Activated CD8-positive, alpha-beta T cell treated with anti-CD3 and anti-CD28 coated beads, Interleukin-2, amount 10 ng/mL, durations not matched to agents 7 days and 5 days (primary cell): ENCODE results near the gene OTUD3. TPM values are rescaled to one million over a fixed set of nuclear protein-coding genes. Genes with fewer than 3 reads are reported as not detected.

ENCODE experiments used
- ATAC-seq: fragments of 150-1000 bp; cut with Tn5 transposase; one replicate; pipeline ENCODE4 v1.10.0; 2021; ENCODE audit warnings: moderate library complexity
- CTCF ChIA-PET: fragments of 350-600 bp; sonication (Branson Sonifier 250); formaldehyde crosslinking; loops from one replicate; lab custom pipeline; 2021; ENCODE audit warnings: antibody characterized with exemption; lab: Charles Lee
- POLR2A ChIA-PET: fragments of 350-600 bp; sonication (Branson Sonifier 250); formaldehyde crosslinking; loops from one replicate; lab custom pipeline; 2021; ENCODE audit warnings: antibody characterized with exemption; lab: Charles Lee
- DNase-seq: peaks from one replicate; pipeline ENCODE4 v3.0.0-alpha.2; 2020
- H3K27ac Mint-ChIP-seq: one replicate; pipeline ENCODE4 v1.8.0; 2021; ENCODE audit warnings: mild to moderate bottlenecking, mixed read lengths
- H3K27me3 Mint-ChIP-seq: one replicate; pipeline ENCODE4 v1.8.0; 2021; ENCODE audit warnings: low read depth, mixed read lengths
- H3K36me3 Mint-ChIP-seq: one replicate; pipeline ENCODE4 v1.8.0; 2021; ENCODE audit warnings: low read depth, mixed read lengths
- H3K4me1 Mint-ChIP-seq: one replicate; pipeline ENCODE4 v1.8.0; 2021; ENCODE audit warnings: low read depth, mixed read lengths
- H3K4me3 Mint-ChIP-seq: one replicate; pipeline ENCODE4 v1.8.0; 2021; ENCODE audit warnings: mild to moderate bottlenecking, mixed read lengths
- H3K9me3 Mint-ChIP-seq: one replicate; pipeline ENCODE4 v1.8.0; 2022; ENCODE audit warnings: mixed read lengths; ENCODE audit not compliant: insufficient read depth
- total RNA-seq, 2 experiments: library from RNA; stranded (reverse); gene quantifications; one replicate each; pipeline ENCODE4 v1.2.3, GENCODE V29; 2021

OTUD3 gene
- total RNA-seq, 2 experiments from 2014 or later = 9.7 to 10.4 TPM

DNA sequence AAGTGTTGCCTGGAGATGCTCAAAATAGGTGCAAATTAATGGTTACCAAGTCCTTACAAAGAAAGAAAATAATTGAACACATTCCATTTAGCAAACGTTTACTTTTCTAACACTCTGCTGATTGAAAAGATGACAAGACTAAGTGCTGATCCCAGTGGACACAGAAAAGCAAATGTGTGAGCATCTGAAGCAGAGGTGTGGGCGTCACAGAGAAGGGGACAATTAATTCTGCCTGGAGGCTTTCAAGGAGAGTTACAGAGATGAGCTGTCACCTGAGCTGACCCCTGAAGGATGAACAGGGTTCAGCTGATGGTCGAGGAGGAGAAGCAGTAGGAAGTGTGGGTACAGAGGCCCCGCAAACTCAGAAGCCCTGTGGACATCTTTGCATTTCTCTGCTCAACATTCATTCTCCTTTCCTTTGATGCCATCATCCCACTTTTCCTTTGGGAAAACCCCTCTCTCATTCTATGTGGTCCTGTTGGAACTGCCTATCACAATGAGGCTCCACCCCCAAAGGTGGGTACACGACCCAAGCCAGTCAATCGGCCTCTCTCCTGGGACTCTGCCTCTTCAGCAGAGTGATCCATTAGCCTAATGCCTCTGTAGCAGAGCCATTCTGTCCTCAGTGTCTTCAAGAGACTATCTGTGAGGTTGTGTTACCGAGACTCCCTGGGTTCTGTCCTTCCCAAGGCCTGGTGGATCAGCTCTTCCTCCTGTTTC is 58.5 kb downstream of the OTUD3 start:
- ChIA-PET CTCF (no interaction called here), POLR2A (no interaction called here)
- no peak overlapping the region for H3K27ac Mint-ChIP-seq
- no peak overlapping the region for H3K4me3 Mint-ChIP-seq
- H3K9me3 Mint-ChIP-seq = no peaks in the 10 kb centered on the region
- ATAC-seq (no peak), DNase-seq (no peak)
- H3K36me3 Mint-ChIP-seq = no peaks in the 10 kb centered on the region
- H3K4me1 Mint-ChIP-seq = peaks cover 3% of the 10 kb centered on the region
- no peaks in the 10 kb centered on the region for H3K27me3 Mint-ChIP-seq

DNA sequence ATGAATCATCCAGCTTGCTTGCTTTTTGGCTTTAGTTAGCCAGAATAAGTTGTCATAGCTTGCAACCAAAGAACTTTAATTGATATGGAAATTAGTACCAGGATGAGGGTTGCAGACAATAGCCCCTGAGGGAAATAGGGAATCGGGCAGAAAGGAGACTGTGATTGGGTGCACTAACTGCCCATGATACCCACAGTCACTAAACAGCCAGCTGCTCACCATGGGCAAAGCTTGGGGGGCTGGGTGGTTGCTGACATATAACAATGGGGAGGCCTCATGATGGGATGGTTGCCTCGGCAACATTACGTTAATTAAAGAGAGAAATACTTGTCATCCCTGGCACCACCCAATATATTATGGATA is 59.0 kb downstream of the OTUD3 start:
- Mint-ChIP-seq H3K9me3 (no peaks in the 10 kb centered on the region), H3K4me1 (peaks cover 1% of the 10 kb centered on the region), H3K27me3 (peaks cover 1% of the 10 kb centered on the region), H3K36me3 (no peaks in the 10 kb centered on the region), H3K4me3 (no peak overlapping the region), H3K27ac (no peak overlapping the region)
- ChIA-PET CTCF (no interaction called here), POLR2A (no interaction called here)
- DNase-seq (no peak), ATAC-seq (no peak)

DNA sequence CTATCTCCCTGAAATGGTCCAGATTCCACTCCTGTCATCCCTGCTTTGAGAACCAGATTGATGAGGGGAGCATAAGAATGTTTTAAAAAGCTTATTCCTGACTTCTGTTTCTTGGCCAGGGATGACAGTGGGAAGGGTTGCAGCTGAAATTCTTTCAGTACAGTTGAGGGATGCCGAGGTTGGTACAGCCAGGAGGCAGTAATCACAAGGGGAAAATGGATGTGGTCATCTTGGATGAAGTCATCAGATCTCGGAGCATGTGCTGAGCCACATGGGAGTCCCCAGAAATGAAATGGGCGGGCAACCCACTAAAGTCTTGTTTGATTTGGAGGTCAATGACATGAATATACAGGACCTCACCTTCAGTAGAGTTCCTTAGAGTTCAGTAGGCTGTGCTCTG is 59.9 kb downstream of the OTUD3 start:
- H3K36me3 Mint-ChIP-seq = no peaks in the 10 kb centered on the region
- DNase-seq (no peak), ATAC-seq (no peak)
- no peaks in the 10 kb centered on the region for H3K4me1 Mint-ChIP-seq
- ChIA-PET CTCF (no interaction called here), POLR2A (no interaction called here)
- H3K4me3 Mint-ChIP-seq = no peak overlapping the region
- H3K27me3 Mint-ChIP-seq = peaks cover 7% of the 10 kb centered on the region
- no peaks in the 10 kb centered on the region for H3K9me3 Mint-ChIP-seq
- no peak overlapping the region for H3K27ac Mint-ChIP-seq

DNA sequence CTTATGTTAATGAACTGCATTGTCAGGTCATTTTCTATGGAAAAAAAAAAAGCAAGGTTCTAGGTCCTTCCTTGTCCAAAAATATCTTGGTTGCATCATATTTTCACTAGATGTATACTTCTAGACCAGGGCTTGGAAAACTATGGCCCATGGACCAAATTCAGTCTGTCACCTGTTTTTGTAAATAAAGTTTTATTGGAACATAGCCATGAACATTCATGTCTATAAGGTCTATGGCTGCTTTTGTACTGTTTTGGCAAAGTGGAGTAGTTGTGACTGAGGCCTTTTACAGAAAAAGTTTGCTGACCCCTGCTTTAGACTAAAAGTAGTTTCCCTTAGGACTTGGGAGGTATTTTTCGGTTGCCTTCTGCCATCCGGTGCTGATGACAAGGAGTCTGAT is 60.5 kb downstream of the OTUD3 start:
- H3K27me3 Mint-ChIP-seq = peaks cover 7% of the 10 kb centered on the region
- no peaks in the 10 kb centered on the region for H3K36me3 Mint-ChIP-seq
- ATAC-seq (no peak), DNase-seq (no peak)
- POLR2A ChIA-PET = no interaction called here
- CTCF ChIA-PET = no interaction called here
- H3K4me3 Mint-ChIP-seq = no peak overlapping the region
- no peak overlapping the region for H3K27ac Mint-ChIP-seq
- no peaks in the 10 kb centered on the region for H3K9me3 Mint-ChIP-seq
- no peaks in the 10 kb centered on the region for H3K4me1 Mint-ChIP-seq

DNA sequence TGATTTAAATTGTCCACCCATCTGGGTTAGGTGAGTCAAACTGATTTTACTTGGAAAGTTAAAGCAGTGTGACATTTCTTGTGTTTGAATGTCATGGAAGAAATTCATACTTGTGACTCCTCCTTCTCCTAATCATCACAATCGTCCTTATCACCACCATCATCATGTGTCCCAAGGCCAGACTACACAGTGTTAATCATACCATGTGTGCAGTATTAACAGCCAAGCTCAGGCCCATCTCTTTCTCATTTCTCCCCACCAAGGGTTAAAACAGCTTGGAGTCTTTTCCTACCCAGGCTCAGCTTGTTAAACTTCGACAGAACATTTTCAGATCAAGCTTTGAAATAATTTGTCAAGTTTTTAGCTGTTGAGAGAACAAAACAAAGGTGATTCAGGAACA is 63.7 kb downstream of the OTUD3 start:
- Mint-ChIP-seq H3K4me1 (no peaks in the 10 kb centered on the region), H3K4me3 (no peak overlapping the region), H3K36me3 (no peaks in the 10 kb centered on the region), H3K9me3 (no peaks in the 10 kb centered on the region), H3K27ac (no peak overlapping the region), H3K27me3 (peaks cover 9% of the 10 kb centered on the region)
- ATAC-seq = no peak
- ChIA-PET POLR2A (no interaction called here), CTCF (no interaction called here)
- DNase-seq = no peak

DNA sequence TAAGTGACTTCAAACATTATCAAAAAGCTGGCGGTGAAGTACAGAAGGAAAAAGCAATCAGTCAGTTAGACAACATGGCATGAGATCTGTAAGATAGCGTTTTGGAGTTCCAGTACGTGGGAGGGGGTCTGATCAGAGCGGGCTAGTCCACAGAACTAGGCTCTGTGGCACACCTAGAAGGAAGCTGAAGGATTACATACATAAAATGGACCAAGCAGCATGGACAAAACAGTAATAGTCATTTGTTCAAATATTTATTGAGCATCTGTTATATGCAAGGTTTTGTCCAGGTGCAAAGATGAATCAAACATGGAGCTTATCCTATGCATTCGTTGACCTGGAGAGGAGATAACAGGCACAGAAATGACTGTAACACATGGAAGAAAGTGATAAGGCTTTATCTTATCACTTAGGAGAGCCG is 64.1 kb downstream of the OTUD3 start:
- Mint-ChIP-seq H3K27me3 (peaks cover 9% of the 10 kb centered on the region), H3K4me3 (no peak overlapping the region), H3K9me3 (no peaks in the 10 kb centered on the region), H3K36me3 (no peaks in the 10 kb centered on the region), H3K27ac (no peak overlapping the region), H3K4me1 (no peaks in the 10 kb centered on the region)
- DNase-seq = no peak
- ChIA-PET POLR2A (interaction anchor here (1.2 kb wide), 1 partner anchor 93 kb away, joined by 3 read pairs; no protein-coding TSS in a partner anchor), CTCF (no interaction called here)
- no peak for ATAC-seq

DNA sequence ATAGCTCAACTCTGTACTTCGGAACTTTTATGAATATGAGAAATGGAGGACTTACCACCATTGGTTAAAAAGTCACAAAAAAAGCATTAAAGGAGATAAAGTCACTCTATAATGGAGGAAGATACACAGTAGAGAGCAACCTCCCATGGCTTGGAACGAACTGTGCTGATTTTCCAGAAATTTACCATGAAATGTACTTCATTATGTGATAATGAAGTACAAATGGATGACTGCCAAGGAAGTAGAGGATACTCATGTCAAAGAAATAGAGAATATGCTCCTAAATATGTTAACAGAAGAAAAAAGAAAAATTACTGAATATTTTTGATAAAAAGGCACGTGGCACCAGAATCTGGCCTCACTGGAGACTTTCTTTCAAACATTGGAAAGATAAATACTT is 64.8 kb downstream of the OTUD3 start:
- Mint-ChIP-seq H3K9me3 (no peaks in the 10 kb centered on the region), H3K27ac (no peak overlapping the region), H3K27me3 (peaks cover 10% of the 10 kb centered on the region), H3K4me3 (no peak overlapping the region), H3K4me1 (no peaks in the 10 kb centered on the region), H3K36me3 (no peaks in the 10 kb centered on the region)
- CTCF ChIA-PET = no interaction called here
- no peak for DNase-seq
- ATAC-seq = no peak
- POLR2A ChIA-PET = interaction anchor here (0.6 to 1.2 kb wide), 2 partner anchors 92 to 272 kb away, joined by 3 read pairs; no protein-coding TSS in a partner anchor

DNA sequence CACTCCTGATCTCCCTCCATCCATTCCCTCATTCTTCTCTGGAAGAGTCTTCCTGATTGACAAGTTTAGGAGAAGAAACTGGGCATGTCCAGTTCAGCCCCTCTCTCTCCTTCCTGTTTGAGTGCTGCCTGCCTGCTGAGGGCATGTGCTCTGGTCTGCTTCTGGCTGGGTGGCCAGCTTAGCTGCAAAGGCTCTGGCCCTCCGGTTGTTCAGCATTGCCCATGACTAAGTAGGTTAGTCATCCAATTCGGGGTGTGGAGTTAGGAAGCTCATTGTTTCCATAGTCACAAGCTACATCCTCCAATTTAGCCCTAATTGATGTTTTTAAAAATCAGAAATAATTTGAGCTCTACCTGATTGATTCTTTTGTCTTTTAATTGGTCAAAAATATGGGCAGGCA is 66.8 kb downstream of the OTUD3 start:
- Mint-ChIP-seq H3K27me3 (peaks cover 16% of the 10 kb centered on the region), H3K4me3 (no peak overlapping the region), H3K4me1 (no peaks in the 10 kb centered on the region), H3K9me3 (no peaks in the 10 kb centered on the region), H3K27ac (no peak overlapping the region), H3K36me3 (no peaks in the 10 kb centered on the region)
- DNase-seq = no peak
- CTCF ChIA-PET = no interaction called here
- no peak for ATAC-seq
- POLR2A ChIA-PET = no interaction called here

DNA sequence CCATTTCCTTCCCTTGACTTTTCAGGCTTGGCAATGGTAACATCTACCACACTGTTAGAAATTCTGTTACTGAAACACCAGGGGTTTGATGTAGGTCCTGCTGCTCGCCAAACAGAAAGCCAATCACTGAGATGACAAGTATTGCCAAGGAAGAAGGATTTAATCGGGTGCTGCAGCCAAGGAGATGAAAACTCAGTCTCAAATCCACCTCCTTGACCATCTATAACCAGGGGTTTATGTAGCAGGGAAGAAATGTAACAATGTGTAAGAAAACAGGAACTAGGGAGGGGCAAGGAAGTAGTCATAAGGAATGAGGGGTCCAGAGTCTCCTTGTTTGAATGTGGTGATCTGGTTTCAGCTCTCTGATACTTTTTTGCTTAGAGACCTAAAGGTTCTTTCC is 71.9 kb downstream of the OTUD3 start:
- peaks cover 23% of the 10 kb centered on the region for H3K27me3 Mint-ChIP-seq

DNA sequence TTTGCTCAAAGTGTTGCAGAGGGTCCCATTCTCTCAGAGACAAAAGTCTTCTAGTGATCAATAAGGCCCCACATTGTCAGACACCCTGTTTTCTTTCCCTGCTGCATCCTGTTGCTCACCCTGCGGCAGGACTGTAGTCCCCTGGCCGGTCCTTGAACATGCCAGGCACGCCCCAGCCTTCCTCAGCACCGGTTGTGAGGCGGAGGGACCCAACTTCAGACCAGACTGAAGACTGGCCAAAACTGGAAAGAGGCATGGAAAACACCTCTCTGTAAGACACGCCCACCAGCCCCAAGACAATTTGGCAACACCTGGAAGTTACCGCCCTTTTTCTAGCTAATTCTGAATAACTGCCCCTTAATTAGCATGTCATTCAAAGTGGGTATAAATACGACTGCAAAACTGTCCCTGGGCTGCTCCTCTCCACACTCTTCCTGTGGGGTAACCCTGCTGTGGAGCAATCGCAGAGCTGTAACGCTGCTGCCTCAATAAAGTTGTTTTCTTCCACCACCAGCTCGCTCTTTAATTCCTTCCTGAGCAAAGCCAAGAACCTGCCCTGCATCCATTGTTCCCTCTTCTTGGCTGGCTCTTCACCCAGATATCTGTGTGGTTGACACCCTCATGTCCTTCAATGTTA is 73.5 kb downstream of the OTUD3 start:
- no peak for DNase-seq
- Mint-ChIP-seq H3K36me3 (no peaks in the 10 kb centered on the region), H3K27ac (no peak overlapping the region), H3K9me3 (no peaks in the 10 kb centered on the region), H3K4me3 (no peak overlapping the region), H3K4me1 (no peaks in the 10 kb centered on the region), H3K27me3 (peaks cover 23% of the 10 kb centered on the region)
- ChIA-PET POLR2A (no interaction called here), CTCF (no interaction called here)
- no peak for ATAC-seq

More for the DNA sequence above, 71.9 kb downstream of the OTUD3 start:
- Mint-ChIP-seq H3K9me3 (no peaks in the 10 kb centered on the region), H3K4me3 (no peak overlapping the region), H3K4me1 (no peaks in the 10 kb centered on the region), H3K36me3 (no peaks in the 10 kb centered on the region), H3K27ac (no peak overlapping the region)
- ChIA-PET CTCF (no interaction called here), POLR2A (no interaction called here)
- ATAC-seq (no peak), DNase-seq (no peak)

DNA sequence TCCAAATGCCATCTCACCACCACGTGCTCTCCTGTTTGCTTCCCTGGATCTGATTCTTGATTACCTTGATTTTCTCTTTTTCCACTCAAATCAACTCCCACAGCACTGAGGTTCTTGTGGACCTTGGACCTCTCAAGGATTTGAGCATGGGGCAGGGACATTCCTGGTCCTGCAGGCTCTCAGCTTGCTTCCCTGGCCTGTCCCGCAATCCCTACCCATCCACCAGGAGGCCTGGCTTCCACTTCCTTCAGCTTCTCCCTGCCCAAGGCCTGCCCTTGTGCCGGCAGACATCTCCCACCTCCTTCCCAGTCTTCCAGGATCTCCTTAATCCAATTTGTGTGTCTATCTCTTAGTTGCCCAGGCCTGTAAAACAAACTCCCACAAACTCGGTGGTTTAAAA is 75.6 kb downstream of the OTUD3 start:
- ATAC-seq (no peak), DNase-seq (no peak)
- no peaks in the 10 kb centered on the region for H3K9me3 Mint-ChIP-seq
- ChIA-PET CTCF (no interaction called here), POLR2A (no interaction called here)
- no peaks in the 10 kb centered on the region for H3K36me3 Mint-ChIP-seq
- H3K27ac Mint-ChIP-seq = no peak overlapping the region
- peaks cover 26% of the 10 kb centered on the region for H3K27me3 Mint-ChIP-seq
- no peaks in the 10 kb centered on the region for H3K4me1 Mint-ChIP-seq
- no peak overlapping the region for H3K4me3 Mint-ChIP-seq

DNA sequence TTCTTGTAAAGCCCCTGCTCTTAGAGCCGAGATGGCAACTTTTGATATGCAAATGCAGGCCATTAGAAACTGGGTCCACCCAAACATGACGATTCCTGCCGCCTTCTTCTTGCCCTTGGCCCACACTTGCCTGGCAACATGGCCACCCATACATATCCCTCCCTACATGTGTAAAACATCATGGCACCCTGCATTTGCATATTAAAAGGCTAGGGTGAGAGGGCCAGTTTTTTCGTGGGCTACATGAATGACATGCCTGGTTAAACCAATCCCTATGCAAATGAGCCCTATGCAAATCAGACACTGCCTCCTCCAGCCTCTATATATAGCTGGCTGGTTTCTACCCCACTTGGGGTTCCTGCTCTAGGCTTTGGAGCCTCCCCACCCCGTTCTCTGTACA is 78.4 kb downstream of the OTUD3 start:
- ChIA-PET CTCF (no interaction called here), POLR2A (no interaction called here)
- H3K27ac Mint-ChIP-seq = no peak overlapping the region
- H3K27me3 Mint-ChIP-seq = peaks cover 13% of the 10 kb centered on the region
- H3K36me3 Mint-ChIP-seq = no peaks in the 10 kb centered on the region
- H3K4me3 Mint-ChIP-seq = no peak overlapping the region
- H3K9me3 Mint-ChIP-seq = no peaks in the 10 kb centered on the region
- ATAC-seq = no peak
- no peak for DNase-seq
- no peaks in the 10 kb centered on the region for H3K4me1 Mint-ChIP-seq
